ENCODE data around the gene INMT.
A peak's percentile ranks its signal among the peaks of the same experiment; 100 is the strongest.

INMT gene

DNA sequence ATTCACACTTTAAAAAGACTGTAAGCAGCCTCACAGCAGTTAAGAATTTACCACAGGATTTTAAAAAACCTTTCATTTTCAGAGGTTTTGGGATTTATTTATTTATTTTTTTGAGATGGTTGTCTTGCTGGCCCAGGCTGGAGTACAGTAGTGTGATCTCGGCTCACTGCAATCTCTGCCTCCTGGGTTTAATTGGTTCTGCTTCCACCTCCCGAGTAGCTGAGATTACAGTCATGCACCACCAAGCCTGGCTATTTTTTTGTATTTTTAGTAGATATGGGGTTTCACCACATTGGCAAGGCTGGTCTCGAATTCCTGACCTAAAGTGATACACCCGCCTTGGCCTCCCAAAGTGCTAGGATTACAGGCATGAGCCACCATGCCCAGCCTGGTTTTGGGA is 38.4 kb downstream of the INMT start:
- no peak for DNase-seq

DNA sequence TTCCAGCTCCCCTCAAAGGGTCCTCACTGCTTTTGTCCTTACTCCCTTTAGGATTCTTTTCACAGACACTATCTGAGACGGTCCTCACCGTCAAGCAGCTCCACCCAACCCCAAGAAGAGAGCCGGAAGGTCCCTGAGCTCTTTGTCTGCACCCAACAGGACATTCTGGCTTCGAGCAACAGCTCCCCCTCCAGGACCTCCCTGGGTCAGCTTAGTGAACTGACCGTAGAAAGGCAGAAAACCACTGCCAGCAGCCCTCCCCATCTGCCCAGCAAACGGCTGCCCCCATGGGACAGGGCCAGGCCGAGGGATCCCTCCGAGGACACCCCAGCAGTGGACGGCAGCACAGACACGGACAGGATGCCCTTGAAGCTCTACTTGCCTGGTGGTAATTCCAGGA is 39.2 kb downstream of the INMT start:
- no peak for DNase-seq

DNA sequence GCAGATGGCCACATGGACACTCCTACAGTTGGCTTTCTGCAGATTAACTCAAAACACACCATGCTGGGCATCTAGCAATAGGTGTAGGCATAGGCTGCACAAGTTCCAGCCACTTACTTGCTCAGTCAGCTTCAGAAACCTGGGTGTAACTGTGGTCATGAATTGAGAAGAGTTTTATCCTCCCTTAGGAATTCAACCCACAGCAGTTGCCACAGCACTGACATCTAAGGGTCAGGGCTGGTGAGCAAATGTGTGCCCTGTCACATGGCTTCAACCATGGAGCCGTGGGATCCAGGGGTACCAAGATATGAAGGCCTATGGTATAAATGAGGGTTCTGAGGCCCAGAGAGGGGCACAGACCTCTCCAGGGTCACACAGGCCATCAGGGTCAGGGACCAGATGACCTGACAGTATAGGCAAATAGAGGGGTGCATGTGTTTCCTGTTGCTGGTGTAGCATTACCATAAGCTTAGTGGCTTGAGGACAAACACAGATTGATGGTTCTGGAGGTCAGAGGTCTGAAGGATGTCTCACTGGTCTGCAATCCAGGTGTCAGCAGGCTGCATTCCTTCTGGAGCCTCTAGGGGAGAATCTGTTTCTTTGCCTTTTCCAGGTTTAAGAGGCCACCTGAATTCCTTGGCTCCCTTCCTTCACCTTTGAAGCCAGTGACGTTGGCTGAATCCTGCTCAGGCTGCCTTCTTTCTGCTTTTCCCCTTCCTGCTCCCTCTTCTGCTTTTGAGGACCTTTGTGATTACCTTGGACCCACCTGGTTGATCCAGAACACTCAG is 43.4 kb downstream of the INMT start:
- no peak for DNase-seq

DNA sequence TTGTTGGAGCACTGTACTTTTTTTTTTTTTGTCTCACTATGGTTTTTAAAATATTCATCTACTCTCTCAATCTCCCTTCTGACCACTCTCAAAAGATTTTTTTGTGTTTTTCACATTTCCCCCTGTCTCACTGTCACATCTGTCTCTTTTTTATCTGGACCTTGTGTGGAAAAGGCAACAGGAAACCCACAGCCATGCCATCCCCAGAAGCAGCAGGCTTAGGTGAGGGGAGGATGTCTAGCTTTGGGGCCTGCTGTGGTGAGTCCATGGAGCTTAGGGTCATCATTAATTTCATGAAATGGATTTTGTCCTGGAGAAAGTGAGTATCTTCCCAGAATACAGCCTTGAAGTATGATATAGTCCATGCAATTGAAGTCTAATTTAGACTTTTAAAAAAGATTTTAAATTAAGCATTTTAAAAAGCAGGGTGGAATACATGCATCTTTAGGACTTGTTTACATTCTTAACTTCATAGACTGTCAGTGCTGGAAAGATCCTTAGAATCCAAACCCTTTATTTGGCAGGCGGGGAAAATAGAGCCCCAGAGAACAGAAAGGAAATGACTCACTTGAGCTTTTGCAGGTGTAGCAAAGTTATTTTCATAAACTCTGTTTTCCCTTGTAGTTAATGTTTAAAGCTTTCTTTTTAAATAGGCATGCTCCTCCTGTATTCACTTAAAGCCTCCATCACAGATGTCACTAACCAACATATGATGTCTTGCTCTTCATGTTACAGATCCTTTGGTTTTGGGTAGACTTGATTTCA is 44.4 kb downstream of the INMT start:
- DNase-seq = no peak

DNA sequence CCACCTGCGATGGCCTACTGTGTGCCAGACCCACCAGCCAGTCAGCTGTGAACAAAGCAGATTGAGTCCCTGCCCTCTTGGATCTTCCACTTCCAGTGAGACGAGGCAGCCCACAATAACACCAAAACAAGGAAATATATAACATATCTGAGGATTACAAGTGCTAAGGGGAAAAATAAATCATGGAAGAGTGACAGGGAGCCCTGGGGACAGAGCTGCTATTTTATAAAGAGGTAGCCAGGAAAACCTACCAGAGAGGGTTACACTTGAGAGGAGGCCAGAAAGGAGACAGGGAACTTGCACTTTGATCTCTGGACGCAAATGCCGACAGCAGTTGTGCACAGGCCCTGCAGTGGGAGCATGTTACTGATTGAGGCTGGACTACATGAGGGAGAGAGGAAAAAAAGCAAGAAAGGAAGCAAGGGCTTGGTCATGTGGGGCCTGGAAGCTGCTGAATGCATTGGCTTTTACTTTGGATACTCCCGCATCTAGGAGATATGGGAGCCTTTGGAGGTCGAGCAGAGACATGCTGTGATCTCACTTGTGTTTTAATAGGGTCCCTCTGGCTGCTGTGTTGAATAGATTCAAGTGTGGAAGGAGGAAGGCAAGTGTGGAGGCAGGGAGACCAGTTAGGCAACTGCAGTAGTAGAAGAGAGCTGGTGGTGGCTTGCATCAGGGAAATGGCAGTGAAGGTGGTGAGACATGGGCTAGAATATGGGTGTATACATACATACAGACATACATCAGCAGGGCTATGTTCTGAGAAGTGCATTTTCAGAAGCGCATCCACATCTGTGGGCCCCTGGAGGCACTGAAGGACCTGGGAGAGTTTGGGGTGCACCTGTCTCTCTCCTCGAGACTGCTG is 45.5 kb downstream of the INMT start:
- DNase-seq = no peak

DNA sequence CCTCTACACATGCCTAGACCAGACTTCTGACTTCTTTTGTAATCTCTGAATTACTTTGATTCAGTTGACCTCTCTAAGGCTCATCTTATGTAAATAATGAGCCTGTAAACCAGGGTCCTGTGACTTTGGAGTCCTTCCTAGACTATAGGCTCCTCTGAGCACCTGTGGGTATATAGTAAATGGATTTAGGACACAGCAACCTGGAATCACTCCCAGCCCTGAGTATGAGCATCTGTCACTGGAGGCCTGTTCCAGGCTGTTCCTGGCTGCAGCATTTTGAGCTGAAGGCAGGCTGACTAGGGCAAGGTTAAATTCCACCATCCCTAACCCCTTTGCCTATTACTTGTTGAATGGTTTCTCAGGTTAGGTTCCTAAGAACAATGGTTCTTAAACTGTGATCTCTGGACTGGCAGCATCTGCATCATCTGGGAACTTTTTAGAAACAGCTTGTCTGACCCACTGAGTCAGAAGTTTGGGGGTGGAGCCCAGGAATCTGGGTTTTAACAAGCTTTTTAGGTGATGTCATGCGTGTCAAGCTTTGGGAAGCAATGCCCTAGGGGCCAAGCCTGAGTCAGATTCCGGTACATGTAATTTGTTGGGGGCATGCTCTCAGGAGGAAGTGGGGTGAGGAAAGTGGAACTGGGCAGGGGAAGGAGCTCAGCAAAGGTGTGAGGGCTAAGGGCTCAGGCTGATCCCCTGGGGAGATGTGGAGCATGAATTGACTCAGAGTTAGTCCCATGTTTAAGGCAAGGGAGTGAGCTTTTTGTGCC is 47.5 kb downstream of the INMT start:
- peak; percentile 78 to 79 for DNase-seq

DNA sequence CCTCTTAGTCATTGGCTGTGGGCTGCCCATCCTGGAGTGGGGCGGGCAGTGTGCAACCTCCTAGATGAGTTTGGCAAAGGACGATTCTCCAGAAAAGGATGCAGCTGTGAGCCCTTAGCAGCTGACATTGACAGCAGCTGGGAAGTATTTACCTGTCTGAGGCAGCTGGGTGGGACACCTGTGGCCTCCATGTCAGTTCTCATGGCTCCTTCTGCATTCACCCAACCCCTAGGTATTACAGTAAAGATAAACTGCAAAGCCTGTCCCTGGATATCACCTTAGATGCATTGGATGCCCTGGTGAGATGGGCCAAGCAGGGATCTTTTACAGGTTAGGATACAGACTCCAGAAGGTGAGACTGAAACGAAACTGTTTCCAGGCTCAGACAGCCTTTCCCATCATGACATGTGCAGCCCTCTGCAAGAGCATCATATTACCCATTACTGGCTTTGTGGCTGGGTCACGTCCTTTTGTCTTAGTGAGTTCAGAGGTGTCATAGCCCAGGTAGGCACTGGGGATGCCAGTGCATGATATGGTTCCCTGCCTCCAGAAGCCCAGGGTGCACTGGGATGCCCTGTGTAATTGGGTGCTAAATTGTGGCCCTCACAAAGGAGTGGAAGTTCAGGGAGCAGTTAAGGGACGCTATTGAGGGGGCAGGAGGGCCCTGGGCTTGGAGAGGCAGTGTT is 48.2 kb downstream of the INMT start:
- no peak for DNase-seq

DNA sequence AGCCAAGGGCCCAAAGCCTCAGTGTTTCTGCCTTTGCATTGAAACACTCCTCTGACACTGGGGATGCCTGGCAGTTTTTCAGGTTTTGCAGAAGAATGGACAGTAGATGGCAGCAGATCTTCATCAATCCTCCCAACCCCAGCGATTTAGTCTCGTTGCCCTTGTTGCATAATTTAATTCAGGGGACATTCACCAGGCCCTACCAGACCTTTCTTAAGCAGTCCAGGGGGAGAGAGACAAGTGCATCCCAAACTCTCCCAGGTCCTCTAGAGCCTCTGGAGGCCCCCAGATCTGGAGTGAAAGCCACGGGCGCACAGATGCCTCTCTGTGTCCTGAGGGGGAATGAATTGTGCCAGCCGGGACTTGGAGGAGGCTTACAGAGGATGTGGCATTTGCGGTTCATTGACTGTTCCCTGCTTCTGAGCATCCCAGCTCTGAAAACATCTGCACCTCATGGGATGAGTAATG is 48.9 kb downstream of the INMT start:
- peak; percentile 31 to 67 for DNase-seq

DNA sequence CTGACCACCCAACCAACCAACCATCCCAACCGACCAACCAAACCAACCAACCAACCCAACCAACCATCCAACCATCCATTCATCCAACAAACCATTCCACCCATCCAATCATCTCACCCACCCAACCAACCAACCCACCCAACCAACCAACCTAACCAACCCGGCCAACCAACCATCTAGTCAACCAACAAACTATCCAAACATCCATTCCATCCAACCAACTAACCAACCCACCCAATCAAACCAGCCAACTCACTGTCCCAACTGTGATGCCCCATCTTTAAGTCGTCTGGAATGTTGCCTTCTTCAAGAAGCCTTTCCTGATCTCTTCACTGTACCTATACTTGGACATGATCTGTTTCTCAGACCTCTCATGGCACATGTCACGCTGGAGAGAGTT is 50.9 kb downstream of the INMT start:
- no peak for DNase-seq

DNA sequence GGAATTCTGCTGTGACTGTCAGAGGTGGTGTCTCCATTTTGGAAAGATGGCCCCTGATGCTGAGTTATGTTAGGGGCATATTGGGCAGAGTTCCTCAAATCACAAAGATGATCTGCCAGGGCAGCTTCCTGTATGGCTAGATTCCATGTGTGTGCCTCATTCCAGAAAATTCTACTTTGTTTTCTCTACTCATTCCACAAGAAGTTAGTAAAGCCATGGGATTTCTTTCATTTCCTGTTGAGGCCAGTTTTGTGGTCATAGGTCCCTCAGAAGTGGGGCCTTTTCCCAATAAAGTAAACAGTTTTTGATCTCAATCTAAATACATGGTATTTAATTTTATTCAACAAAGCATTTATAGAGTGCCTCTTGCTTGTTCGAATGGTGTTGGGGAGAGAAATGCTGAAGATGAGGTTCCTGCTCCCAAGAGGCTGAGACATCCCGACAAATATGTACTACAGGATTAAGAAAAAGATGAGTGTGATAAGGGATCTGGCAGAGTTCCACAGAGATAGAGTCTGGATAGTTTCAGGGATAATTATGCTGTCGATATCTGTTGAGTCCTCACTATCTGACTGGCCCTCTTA is 52.2 kb downstream of the INMT start:
- DNase-seq = no peak

DNA sequence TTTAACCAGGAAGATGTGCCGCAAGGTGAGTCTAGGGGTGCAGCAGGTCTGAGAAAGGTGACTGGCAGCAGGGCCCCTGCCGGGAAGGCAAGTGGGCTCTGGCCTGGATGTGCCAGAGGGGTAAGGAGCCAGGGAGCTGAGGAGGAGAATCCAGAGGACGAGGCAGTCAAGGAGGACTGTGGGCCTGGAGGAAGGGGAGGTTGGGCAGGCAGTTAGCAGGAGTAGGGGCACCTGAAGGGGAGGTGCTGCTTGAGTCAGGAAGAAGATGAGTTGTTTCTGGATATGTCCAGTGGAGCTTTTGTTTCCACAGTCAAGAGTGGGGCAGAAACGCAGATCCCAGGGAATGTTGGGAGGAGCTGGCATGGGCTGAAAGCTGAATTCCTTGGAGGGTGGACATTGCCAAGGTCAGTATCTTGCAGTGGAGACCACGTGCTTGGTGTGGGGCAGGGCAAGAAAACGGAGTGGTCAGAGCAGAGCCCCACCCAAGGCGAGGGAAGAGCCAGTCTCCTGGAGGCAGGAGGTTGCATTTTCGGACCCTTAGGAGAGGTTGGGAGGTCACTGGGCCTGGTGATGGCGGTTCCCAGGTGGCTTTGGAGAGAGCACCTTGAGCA is 53.3 kb downstream of the INMT start:
- DNase-seq = no peak

DNA sequence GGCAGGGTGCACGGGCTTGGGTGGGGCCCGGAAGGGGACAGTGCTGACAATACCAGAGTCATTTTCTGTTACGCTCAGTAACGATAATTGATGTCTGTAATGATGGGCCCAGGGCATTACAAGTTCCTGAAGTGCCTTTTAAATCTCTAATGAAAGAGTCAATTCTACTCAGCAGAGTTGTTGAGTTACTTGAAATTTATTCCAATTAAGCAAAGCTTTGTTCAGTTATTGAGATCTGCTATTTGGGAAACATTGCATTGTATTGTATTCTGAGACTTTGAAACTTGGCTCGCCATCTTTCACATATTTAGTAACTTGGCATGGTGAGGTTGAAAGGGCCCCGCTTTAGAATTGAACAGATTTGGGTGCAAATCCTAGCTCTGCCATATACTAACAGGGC is 54.0 kb downstream of the INMT start:
- no peak for DNase-seq
